Peyer's patch (tissue), 4 donors: ENCODE measurements around the gene BHMT.

ENCODE experiments used
- CTCF ChIP-seq, 6 experiments: fragments of 450-650 bp in 4 of 6; fragments of 200-600 bp in 2 of 6; sonication (generic) in 1 of 6; IDR thresholded peaks; one replicate each; pipeline ENCODE4 v1.5.1; 2017 to 2019; ENCODE audit warnings: antibody characterized with exemption in 6 of 6, mild to moderate bottlenecking in 3 of 6, moderate library complexity in 1 of 6
- POLR2A ChIP-seq, 2 donors: fragments of 450-650 bp; IDR thresholded peaks; one replicate each; pipeline ENCODE4 v1.5.1; 2017; ENCODE audit warnings: antibody characterized with exemption in 2 of 2, mild to moderate bottlenecking in 2 of 2, moderate library complexity in 2 of 2

- peak in 3 of 6 experiments; percentile 25 to 35 (median 34) for TF ChIP-seq CTCF (IDR thresholded peaks at IDR 0.05)
- TF ChIP-seq POLR2A (IDR thresholded peaks at IDR 0.05) = no peak
These were observed 1.8 kb upstream of the BHMT start for GRCh38 chr5:79109527-79110492.
